Left lobe of liver (tissue), 2 donors: Measurements from ENCODE around the gene AXIN1. TPM values are rescaled to one million over a fixed set of nuclear protein-coding genes. Genes with fewer than 3 reads are reported as not detected.
"Not testable (repeated sequence)": the region's sequence is repeated elsewhere in the genome, so short reads cannot be mapped to it uniquely, and the experiment has no call there.

ENCODE experiments used
- ATAC-seq: fragments of 200-7000 bp; cut with Tn5 transposase; one replicate; pipeline ENCODE4 v1.9.1; 2020; ENCODE audit warnings: mild to moderate bottlenecking, moderate library complexity
- DNase-seq: peaks from one replicate; pipeline ENCODE4 v3.0.0-alpha.2; 2020; ENCODE audit warnings: low spot score
- total RNA-seq: library from RNA; stranded (reverse); gene quantifications from one replicate; pipeline ENCODE4 v1.2.1, GENCODE V29; 2021
- donor health status: DM: no; HTN: no; CAD: no; lungs with moderate emphysema.
- donor health status: DM: no; HTN: yes; CAD: no.

The AXIN1 gene
- total RNA-seq, 1 donor from 2014 or later, result 8.5 TPM

GRCh38 chr16:270381-271255, 81.9 kb downstream of the AXIN1 start:
- no peak for DNase-seq
- no peak for ATAC-seq

GRCh38 chr16:269061-269796, 83.3 kb downstream of the AXIN1 start:
- DNase-seq (no peak), ATAC-seq (no peak)

GRCh38 chr16:268141-269053, 84.1 kb downstream of the AXIN1 start:
- no peak for ATAC-seq
- DNase-seq, result no peak

- not testable (repeated sequence) for DNase-seq, ATAC-seq
Measured at GRCh38 chr16:267562-267961, 85.0 kb downstream of the AXIN1 start.

- ATAC-seq (peak; percentile 20), DNase-seq (no peak)
Measured at GRCh38 chr16:266258-267164, 86.0 kb downstream of the AXIN1 start.

GRCh38 chr16:265711-266110, 86.8 kb downstream of the AXIN1 start:
- ATAC-seq (no peak), DNase-seq (no peak)

- ATAC-seq (no peak), DNase-seq (no peak)
Measured at GRCh38 chr16:265002-265529, 87.5 kb downstream of the AXIN1 start.

GRCh38 chr16:264440-264951, 88.0 kb downstream of the AXIN1 start:
- no peak for ATAC-seq
- DNase-seq, result no peak

GRCh38 chr16:263944-264343, 88.6 kb downstream of the AXIN1 start:
- ATAC-seq, result no peak
- peak; percentile 44 for DNase-seq

GRCh38 chr16:263182-263774, 89.2 kb downstream of the AXIN1 start:
- DNase-seq, result peak; percentile 43
- no peak for ATAC-seq

- ATAC-seq, result no peak
- no peak for DNase-seq
Measured at GRCh38 chr16:262121-262745, 90.3 kb downstream of the AXIN1 start.

GRCh38 chr16:261031-261691, 91.4 kb downstream of the AXIN1 start:
- ATAC-seq (no peak), DNase-seq (no peak)

- DNase-seq (no peak), ATAC-seq (no peak)
Measured at GRCh38 chr16:260326-260725, 92.2 kb downstream of the AXIN1 start.

GRCh38 chr16:259814-260253, 92.7 kb downstream of the AXIN1 start:
- ATAC-seq, result no peak
- DNase-seq, result no peak

- DNase-seq, result no peak
Measured at GRCh38 chr16:259226-259625, 93.3 kb downstream of the AXIN1 start.

GRCh38 chr16:258091-258490, 94.4 kb downstream of the AXIN1 start:
- ATAC-seq, DNase-seq: not testable (repeated sequence)

More at GRCh38 chr16:259226-259625, 93.3 kb downstream of the AXIN1 start:
- ATAC-seq, result no peak

- no peak for DNase-seq
- no peak for ATAC-seq
Measured at GRCh38 chr16:255183-255582, 97.3 kb downstream of the AXIN1 start.

GRCh38 chr16:254461-254860, 98.1 kb downstream of the AXIN1 start:
- no peak for ATAC-seq
- DNase-seq, result no peak
